Airway epithelial cell (primary cell): ENCODE data around the gene ERAS. TPM values are rescaled to one million over a fixed set of nuclear protein-coding genes. Genes with fewer than 3 reads are reported as not detected.

Experiments used
- total RNA-seq: library from RNA; depleted of rRNA; stranded (reverse); fragments of >200 nt; gene quantifications from 2 replicates; pipeline ENCODE4 v1.2.3, GENCODE V29; 2015

Gene ERAS, protein sequence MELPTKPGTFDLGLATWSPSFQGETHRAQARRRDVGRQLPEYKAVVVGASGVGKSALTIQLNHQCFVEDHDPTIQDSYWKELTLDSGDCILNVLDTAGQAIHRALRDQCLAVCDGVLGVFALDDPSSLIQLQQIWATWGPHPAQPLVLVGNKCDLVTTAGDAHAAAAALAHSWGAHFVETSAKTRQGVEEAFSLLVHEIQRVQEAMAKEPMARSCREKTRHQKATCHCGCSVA
- not detected in 2 replicates for total RNA-seq

DNA sequence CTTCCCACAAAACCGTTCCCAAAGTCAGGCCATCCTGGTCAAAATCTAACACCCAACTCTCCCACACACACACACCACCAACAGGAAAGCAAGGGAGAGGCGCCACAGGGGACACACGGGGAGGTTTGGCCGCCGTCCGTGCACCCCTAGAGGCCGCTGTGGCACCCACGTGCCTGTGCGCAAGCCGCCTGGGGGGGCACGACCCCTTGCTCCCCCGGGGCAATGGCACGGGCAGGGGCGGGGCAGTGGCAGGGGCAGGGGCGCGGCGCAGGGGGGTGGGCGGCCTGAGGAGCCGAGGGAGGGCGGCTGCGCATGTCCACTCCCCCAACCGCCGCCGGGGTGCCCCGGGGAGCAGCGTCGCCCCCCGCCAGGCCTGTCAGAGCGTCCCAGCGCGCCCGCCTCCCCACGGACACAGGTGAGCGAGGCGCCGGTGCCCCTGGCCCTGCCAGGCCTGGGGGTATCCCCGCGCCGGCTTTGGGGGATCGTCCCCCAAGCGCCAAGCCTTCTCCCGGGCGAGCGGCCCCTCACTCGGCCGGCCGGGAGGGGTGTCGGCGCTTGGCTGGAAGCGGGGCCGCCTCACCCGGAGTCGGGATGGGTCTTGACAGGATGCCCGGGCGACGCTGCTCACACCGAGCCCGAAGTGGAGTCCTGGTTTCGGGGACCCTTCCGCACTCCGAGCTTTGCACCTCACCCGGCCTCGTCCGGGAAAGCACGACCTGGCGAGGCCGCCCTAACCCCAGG is at the start of gene ERAS:
TSS of gene ERAS (plus strand) at position 379 of the 741 bp plus-strand sequence. CDS start 2,611 bp downstream, outside the sequence.

DNA sequence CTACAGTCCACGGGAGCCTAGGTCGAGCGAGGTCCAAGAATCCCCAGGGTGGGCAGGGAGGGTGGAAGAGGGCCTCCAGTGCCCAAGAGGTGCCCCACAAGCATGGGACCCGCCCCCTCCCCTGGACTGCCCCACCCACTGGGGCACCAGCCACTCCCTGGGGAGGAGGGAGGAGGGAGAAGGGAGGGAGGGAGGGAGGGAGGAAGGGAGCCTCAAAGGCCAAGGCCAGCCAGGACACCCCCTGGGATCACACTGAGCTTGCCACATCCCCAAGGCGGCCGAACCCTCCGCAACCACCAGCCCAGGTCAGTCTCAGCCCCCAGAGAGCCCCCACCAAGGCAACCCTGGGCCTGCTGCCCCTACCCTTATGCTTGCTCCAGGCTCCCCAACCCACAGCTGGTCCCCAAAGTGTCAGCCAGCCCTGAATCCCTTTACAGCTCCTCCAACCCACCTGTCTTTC is 39.9 kb upstream of the ERAS start, which contains the start of gene GATA1:
TSS of gene GATA1 (plus strand) at position 250 of the 460 bp plus-strand sequence. CDS start 4,520 bp downstream, outside the sequence.

DNA sequence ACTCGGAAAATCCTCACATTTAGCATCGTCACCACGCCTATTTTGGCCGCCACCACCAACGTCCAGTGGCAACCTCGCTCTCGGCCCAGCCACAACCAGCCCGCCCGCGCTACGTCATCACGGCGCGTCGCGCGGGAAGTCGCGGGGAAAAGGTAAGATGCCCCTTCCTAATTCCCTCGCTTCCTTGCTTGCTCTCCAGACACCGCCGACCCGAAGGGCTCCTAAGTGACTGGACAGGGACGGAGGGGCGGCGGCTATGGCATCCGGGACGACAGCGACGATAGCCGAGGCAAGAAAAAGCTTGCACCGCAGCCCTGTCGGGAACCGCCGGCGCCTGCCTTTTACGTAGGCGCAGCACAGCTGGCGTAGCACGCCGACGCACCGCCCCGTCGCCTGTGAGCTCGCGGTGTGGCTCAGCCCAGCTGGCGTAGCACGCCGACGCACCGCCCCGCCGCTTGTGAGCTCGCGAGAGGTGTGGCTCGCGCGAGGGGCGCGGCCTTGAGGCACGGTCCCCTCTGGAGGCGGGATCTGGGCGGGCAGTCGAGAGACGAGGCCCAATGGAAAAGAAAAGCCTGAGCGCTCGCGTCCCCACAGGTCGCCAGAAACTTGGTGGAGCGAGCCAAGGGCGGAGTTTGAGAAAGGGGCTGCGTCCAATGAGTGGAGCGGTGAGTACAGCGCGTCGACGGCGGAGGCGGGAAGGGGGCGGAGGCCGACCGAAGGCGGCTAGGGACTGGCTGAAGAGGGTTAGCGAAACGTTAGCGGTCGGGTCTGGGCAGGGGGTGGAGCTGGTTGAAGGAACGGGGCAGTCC is 24.8 kb upstream of the ERAS start, which contains the start of gene HDAC6:
TSS of gene HDAC6 (plus strand) at position 788 of the 809 bp plus-strand sequence. CDS start 626 bp downstream, outside the sequence.

DNA sequence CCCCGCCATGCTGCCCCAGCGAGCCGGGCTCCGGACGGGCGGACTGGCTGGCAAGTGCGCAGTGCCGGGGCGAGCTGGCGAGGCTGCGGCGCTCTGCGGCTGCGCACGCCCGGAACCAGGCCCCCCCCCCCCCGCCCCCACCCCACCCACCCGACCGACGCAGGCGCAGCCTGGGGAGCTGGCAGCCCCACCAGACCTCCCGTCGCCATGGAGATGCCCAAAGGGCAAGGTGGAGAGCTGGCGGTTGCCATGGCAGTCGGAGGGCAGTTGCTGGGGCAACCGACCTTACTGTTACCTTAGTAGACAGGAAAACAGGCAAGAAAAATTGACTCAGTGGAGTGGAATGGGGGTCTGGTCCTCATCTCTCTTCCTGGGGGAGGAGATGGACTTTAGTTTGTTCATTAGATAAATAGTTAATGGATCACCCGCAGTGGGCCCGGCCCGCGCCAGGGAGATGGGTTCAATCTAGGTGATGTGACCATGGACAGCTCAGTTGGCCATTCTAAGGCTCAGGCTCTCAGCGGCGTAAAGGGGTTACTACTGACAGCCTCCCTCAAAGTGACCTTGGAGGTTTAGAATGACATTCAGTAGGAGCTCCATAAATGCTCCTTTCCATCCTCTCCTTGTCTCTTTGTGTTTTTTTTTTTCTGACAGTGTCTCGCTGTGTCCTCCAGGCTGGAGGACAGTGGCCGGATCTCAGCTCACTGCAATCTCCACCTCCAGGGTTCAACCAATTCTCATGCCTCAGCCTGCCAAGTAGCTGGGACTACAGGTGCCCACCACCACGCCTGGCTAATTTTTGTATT is 9.4 kb downstream of the ERAS start, which contains the start of gene PCSK1N:
TSS of gene PCSK1N (minus strand) at position 87 of the 806 bp plus-strand sequence. CDS start at position 9, 78 bp downstream.

Other genes starting within 250 kb of the ERAS start
- gene WDR13, start 229.0 kb upstream of the ERAS start, total RNA-seq = 68.0 and 92.2 TPM in 2 replicates
- 0.14 and 0.21 TPM in 2 replicates for gene WAS, start 142.7 kb upstream of the ERAS start, total RNA-seq
- 13.0 and 13.6 TPM in 2 replicates for gene SUV39H1, start 129.8 kb upstream of the ERAS start, total RNA-seq
- not detected in 2 replicates for gene GLOD5, start 64.8 kb upstream of the ERAS start, total RNA-seq
- not detected in 2 replicates for gene GATA1, start 39.9 kb upstream of the ERAS start, total RNA-seq
- 24.9 and 28.6 TPM in 2 replicates for gene HDAC6, start 24.4 kb upstream of the ERAS start, total RNA-seq
- gene PCSK1N, start 9.1 kb downstream of the ERAS start, total RNA-seq = 13.2 and 15.4 TPM in 2 replicates
- 74.8 and 113 TPM in 2 replicates for gene TIMM17B, start 71.3 kb downstream of the ERAS start, total RNA-seq
- gene PQBP1, start 71.4 kb downstream of the ERAS start, total RNA-seq = 64.3 and 68.2 TPM in 2 replicates
- 25.6 and 26.7 TPM in 2 replicates for gene SLC35A2, start 85.1 kb downstream of the ERAS start, total RNA-seq
- gene PIM2, start 92.5 kb downstream of the ERAS start, total RNA-seq = 7.5 and 14.6 TPM in 2 replicates
- 30.3 and 32.0 TPM in 2 replicates for gene OTUD5, start 131.1 kb downstream of the ERAS start, total RNA-seq
- gene KCND1, start 145.3 kb downstream of the ERAS start, total RNA-seq = under 0.01 and 0.14 TPM in 2 replicates
- 9.9 and 14.4 TPM in 2 replicates for gene GRIPAP1, start 175.8 kb downstream of the ERAS start, total RNA-seq
- gene TFE3, start 216.8 kb downstream of the ERAS start, total RNA-seq = 41.7 and 45.1 TPM in 2 replicates
- 6.3 and 11.5 TPM in 2 replicates for gene CCDC120, start 232.5 kb downstream of the ERAS start, total RNA-seq
- gene PRAF2, start 247.5 kb downstream of the ERAS start, total RNA-seq = 16.3 and 19.3 TPM in 2 replicates